ENCODE results near the gene CD8B. TPM values are rescaled to one million over a fixed set of nuclear protein-coding genes. Genes with fewer than 3 reads are reported as not detected.
A peak's percentile ranks its signal among the peaks of the same experiment; 100 is the strongest.
"Not testable (repeated sequence)": the region's sequence is repeated elsewhere in the genome, so short reads cannot be mapped to it uniquely, and the experiment has no call there.

The CD8B gene
- polyA plus RNA-seq, 4 donors: 2.2 to 56.0 (median 7.7) TPM

- not testable (repeated sequence) for H3K4me3 ChIP-seq (ENCODE audit: low read depth in 1 of 3, low read length in 3 of 3); H3K9me3 ChIP-seq (ENCODE audit: control insufficient read depth in 2 of 2, insufficient read depth in 1 of 2, low read depth in 1 of 2, low read length in 1 of 2); H3K27me3 ChIP-seq (ENCODE audit: control insufficient read depth in 3 of 3, insufficient read depth in 3 of 3, low read length in 3 of 3); H3K36me3 ChIP-seq (ENCODE audit: control insufficient read depth in 3 of 3, insufficient read depth in 2 of 3, low read depth in 1 of 3, low read length in 3 of 3); H3K4me1 ChIP-seq (ENCODE audit: control insufficient read depth in 3 of 3, insufficient read depth in 2 of 3, low read depth in 1 of 3, low read length in 2 of 3); H3K27ac ChIP-seq (ENCODE audit: low read depth in 1 of 3, low read length in 2 of 3); DNase-seq; FAIRE-seq
- 13 to 63% (median 52%) methylated on average over 2 of the region's 2 CpGs for WGBS, 3 donors
Measured at GRCh38 chr2:86868895-86869468, 7.3 kb upstream of the CD8B start.

- not testable (repeated sequence) for H3K27ac ChIP-seq (ENCODE audit: low read depth in 1 of 3, low read length in 2 of 3); H3K36me3 ChIP-seq (ENCODE audit: control insufficient read depth in 3 of 3, insufficient read depth in 2 of 3, low read depth in 1 of 3, low read length in 3 of 3); DNase-seq; H3K4me3 ChIP-seq (ENCODE audit: low read depth in 1 of 3, low read length in 3 of 3); H3K9me3 ChIP-seq (ENCODE audit: control insufficient read depth in 2 of 2, insufficient read depth in 1 of 2, low read depth in 1 of 2, low read length in 1 of 2); H3K27me3 ChIP-seq (ENCODE audit: control insufficient read depth in 3 of 3, insufficient read depth in 3 of 3, low read length in 3 of 3); H3K4me1 ChIP-seq (ENCODE audit: control insufficient read depth in 3 of 3, insufficient read depth in 2 of 3, low read depth in 1 of 3, low read length in 2 of 3); FAIRE-seq
- 13 to 61% (median 33%) methylated on average over 8 to 9 of the region's 12 CpGs for WGBS, 3 donors
Measured at GRCh38 chr2:86862380-86862703, 656 bp upstream of the CD8B start.

GRCh38 chr2:86861175-86861574 lies 511 bp downstream of the CD8B start:
- H3K27ac ChIP-seq (ENCODE audit: low read depth in 1 of 3, low read length in 2 of 3): not testable (repeated sequence)

GRCh38 chr2:86860573-86860972 lies 1.1 kb downstream of the CD8B start:
- DNase-seq; H3K27ac ChIP-seq (ENCODE audit: low read depth in 1 of 3, low read length in 2 of 3); H3K9me3 ChIP-seq (ENCODE audit: control insufficient read depth in 2 of 2, insufficient read depth in 1 of 2, low read depth in 1 of 2, low read length in 1 of 2); H3K36me3 ChIP-seq (ENCODE audit: control insufficient read depth in 3 of 3, insufficient read depth in 2 of 3, low read depth in 1 of 3, low read length in 3 of 3); H3K4me1 ChIP-seq (ENCODE audit: control insufficient read depth in 3 of 3, insufficient read depth in 2 of 3, low read depth in 1 of 3, low read length in 2 of 3); FAIRE-seq; H3K27me3 ChIP-seq (ENCODE audit: control insufficient read depth in 3 of 3, insufficient read depth in 3 of 3, low read length in 3 of 3): not testable (repeated sequence)
- WGBS, 3 donors: 49 to 84% (median 81%) methylated on average over 6 to 8 of the region's 8 CpGs
- peak overlapping the region in 1 of 3 donors; percentile 56 for H3K4me3 ChIP-seq (ENCODE audit: low read depth in 1 of 3, low read length in 3 of 3)

More at GRCh38 chr2:86861175-86861574, 511 bp downstream of the CD8B start:
- FAIRE-seq; H3K4me1 ChIP-seq (ENCODE audit: control insufficient read depth in 3 of 3, insufficient read depth in 2 of 3, low read depth in 1 of 3, low read length in 2 of 3); H3K9me3 ChIP-seq (ENCODE audit: control insufficient read depth in 2 of 2, insufficient read depth in 1 of 2, low read depth in 1 of 2, low read length in 1 of 2); H3K27me3 ChIP-seq (ENCODE audit: control insufficient read depth in 3 of 3, insufficient read depth in 3 of 3, low read length in 3 of 3); H3K36me3 ChIP-seq (ENCODE audit: control insufficient read depth in 3 of 3, insufficient read depth in 2 of 3, low read depth in 1 of 3, low read length in 3 of 3): not testable (repeated sequence)
- WGBS, 3 donors: 22 to 37% (median 24%) methylated on average over 11 of the region's 11 CpGs
- peak in 1 of 2 donors; percentile 20 for DNase-seq
- peak overlapping the region in 2 of 3 donors; percentile 24 to 56 for H3K4me3 ChIP-seq (ENCODE audit: low read depth in 1 of 3, low read length in 3 of 3)

- FAIRE-seq; H3K4me1 ChIP-seq (ENCODE audit: control insufficient read depth in 3 of 3, insufficient read depth in 2 of 3, low read depth in 1 of 3, low read length in 2 of 3); H3K9me3 ChIP-seq (ENCODE audit: control insufficient read depth in 2 of 2, insufficient read depth in 1 of 2, low read depth in 1 of 2, low read length in 1 of 2); H3K4me3 ChIP-seq (ENCODE audit: low read depth in 1 of 3, low read length in 3 of 3); DNase-seq; H3K36me3 ChIP-seq (ENCODE audit: control insufficient read depth in 3 of 3, insufficient read depth in 2 of 3, low read depth in 1 of 3, low read length in 3 of 3); H3K27ac ChIP-seq (ENCODE audit: low read depth in 1 of 3, low read length in 2 of 3); H3K27me3 ChIP-seq (ENCODE audit: control insufficient read depth in 3 of 3, insufficient read depth in 3 of 3, low read length in 3 of 3): not testable (repeated sequence)
- WGBS, 3 donors: 84 to 92% (median 90%) methylated on average over 5 of the region's 5 CpGs
Measured at GRCh38 chr2:86857688-86858087, 4.0 kb downstream of the CD8B start.

- not testable (repeated sequence) for H3K4me1 ChIP-seq (ENCODE audit: control insufficient read depth in 3 of 3, insufficient read depth in 2 of 3, low read depth in 1 of 3, low read length in 2 of 3); H3K9me3 ChIP-seq (ENCODE audit: control insufficient read depth in 2 of 2, insufficient read depth in 1 of 2, low read depth in 1 of 2, low read length in 1 of 2); H3K27ac ChIP-seq (ENCODE audit: low read depth in 1 of 3, low read length in 2 of 3); FAIRE-seq; H3K4me3 ChIP-seq (ENCODE audit: low read depth in 1 of 3, low read length in 3 of 3); H3K36me3 ChIP-seq (ENCODE audit: control insufficient read depth in 3 of 3, insufficient read depth in 2 of 3, low read depth in 1 of 3, low read length in 3 of 3); H3K27me3 ChIP-seq (ENCODE audit: control insufficient read depth in 3 of 3, insufficient read depth in 3 of 3, low read length in 3 of 3); DNase-seq
- 83 to 88% (median 88%) methylated on average over 2 to 4 of the region's 4 CpGs for WGBS, 3 donors
Measured at GRCh38 chr2:86856498-86856897, 5.2 kb downstream of the CD8B start.

- WGBS, 3 donors: 57 to 78% (median 77%) methylated on average over 6 of the region's 6 CpGs
- peak in 1 of 2 donors; percentile 38 for DNase-seq
- not testable (repeated sequence) for FAIRE-seq; H3K4me3 ChIP-seq (ENCODE audit: low read depth in 1 of 3, low read length in 3 of 3); H3K36me3 ChIP-seq (ENCODE audit: control insufficient read depth in 3 of 3, insufficient read depth in 2 of 3, low read depth in 1 of 3, low read length in 3 of 3); H3K27me3 ChIP-seq (ENCODE audit: control insufficient read depth in 3 of 3, insufficient read depth in 3 of 3, low read length in 3 of 3); H3K4me1 ChIP-seq (ENCODE audit: control insufficient read depth in 3 of 3, insufficient read depth in 2 of 3, low read depth in 1 of 3, low read length in 2 of 3); H3K9me3 ChIP-seq (ENCODE audit: control insufficient read depth in 2 of 2, insufficient read depth in 1 of 2, low read depth in 1 of 2, low read length in 1 of 2); H3K27ac ChIP-seq (ENCODE audit: low read depth in 1 of 3, low read length in 2 of 3)
Measured at GRCh38 chr2:86855981-86856380, 5.7 kb downstream of the CD8B start.

GRCh38 chr2:86851581-86851980 lies 10.1 kb downstream of the CD8B start:
- FAIRE-seq: not testable (repeated sequence)

GRCh38 chr2:86842607-86843234 lies 19.0 kb downstream of the CD8B start:
- H3K4me1 ChIP-seq (ENCODE audit: control insufficient read depth in 3 of 3, insufficient read depth in 2 of 3, low read depth in 1 of 3, low read length in 2 of 3); DNase-seq; H3K27me3 ChIP-seq (ENCODE audit: control insufficient read depth in 3 of 3, insufficient read depth in 3 of 3, low read length in 3 of 3); H3K36me3 ChIP-seq (ENCODE audit: control insufficient read depth in 3 of 3, insufficient read depth in 2 of 3, low read depth in 1 of 3, low read length in 3 of 3); H3K4me3 ChIP-seq (ENCODE audit: low read depth in 1 of 3, low read length in 3 of 3); FAIRE-seq; H3K9me3 ChIP-seq (ENCODE audit: control insufficient read depth in 2 of 2, insufficient read depth in 1 of 2, low read depth in 1 of 2, low read length in 1 of 2): not testable (repeated sequence)
- WGBS, 3 donors: 69 to 94% (median 81%) methylated on average over 6 of the region's 6 CpGs
- peak overlapping the region in 1 of 3 donors; percentile 20 for H3K27ac ChIP-seq (ENCODE audit: low read depth in 1 of 3, low read length in 2 of 3)

More at GRCh38 chr2:86851581-86851980, 10.1 kb downstream of the CD8B start:
- H3K4me1 ChIP-seq (ENCODE audit: control insufficient read depth in 3 of 3, insufficient read depth in 2 of 3, low read depth in 1 of 3, low read length in 2 of 3); H3K27ac ChIP-seq (ENCODE audit: low read depth in 1 of 3, low read length in 2 of 3); H3K4me3 ChIP-seq (ENCODE audit: low read depth in 1 of 3, low read length in 3 of 3); DNase-seq; H3K36me3 ChIP-seq (ENCODE audit: control insufficient read depth in 3 of 3, insufficient read depth in 2 of 3, low read depth in 1 of 3, low read length in 3 of 3); H3K9me3 ChIP-seq (ENCODE audit: control insufficient read depth in 2 of 2, insufficient read depth in 1 of 2, low read depth in 1 of 2, low read length in 1 of 2); H3K27me3 ChIP-seq (ENCODE audit: control insufficient read depth in 3 of 3, insufficient read depth in 3 of 3, low read length in 3 of 3): not testable (repeated sequence)
- 65 to 68% (median 66%) methylated on average over 4 of the region's 4 CpGs for WGBS, 3 donors
